Keratinocyte (primary cell): ENCODE data around the gene FANCG. TPM values are rescaled to one million over a fixed set of nuclear protein-coding genes. Genes with fewer than 3 reads are reported as not detected.

Experiments used
- DNase-seq: peaks from one replicate; pipeline ENCODE4 v3.0.0-alpha.2; 2011; ENCODE audit warnings: low read depth, missing footprints, low spot score
- FAIRE-seq: peaks from 2 replicates; lab custom pipeline; 2011; peaks lifted over from hg19 to GRCh38; lab: Jason Lieb, UNC
- H2AFZ ChIP-seq: 2 replicates; pipeline ENCODE4 v1.6.0; 2012; ENCODE audit warnings: low read length, control low read depth, inconsistent platforms; ENCODE audit not compliant: control insufficient read depth
- H3K27ac ChIP-seq: 2 replicates; pipeline ENCODE4 v1.5.1; 2011; ENCODE audit warnings: low read length; ENCODE audit not compliant: control insufficient read depth, insufficient read depth
- H3K27me3 ChIP-seq: 3 replicates; pipeline ENCODE4 v1.6.0; 2011; ENCODE audit warnings: low read length; ENCODE audit not compliant: control insufficient read depth, insufficient read depth; ENCODE audit errors: extremely low read depth
- H3K36me3 ChIP-seq, 2 experiments: 2 replicates in 1 of 2; 3 replicates in 1 of 2; pipeline ENCODE4 v1.5.1; 2011; ENCODE audit warnings: low read length in 2 of 2, mild to moderate bottlenecking in 1 of 2; ENCODE audit not compliant: control insufficient read depth in 2 of 2, insufficient read depth in 2 of 2; ENCODE audit errors: extremely low read depth in 1 of 2
- H3K4me1 ChIP-seq: 3 replicates; pipeline ENCODE4 v1.5.1; 2011; ENCODE audit warnings: low read length; ENCODE audit not compliant: control insufficient read depth, insufficient read depth; ENCODE audit errors: extremely low read depth
- H3K4me2 ChIP-seq: 3 replicates; pipeline ENCODE4 v1.6.0; 2011; ENCODE audit warnings: low read depth, low read length; ENCODE audit not compliant: control insufficient read depth, insufficient read depth; ENCODE audit errors: extremely low read depth
- H3K4me3 ChIP-seq, 3 experiments: fragments of 200-600 bp in 1 of 3; sonication (generic) in 1 of 3; 2 replicates in 2 of 3; 3 replicates in 1 of 3; pipeline ENCODE4 v1.5.1; 2011 to 2016; ENCODE audit warnings: low read length in 3 of 3, mild to moderate bottlenecking in 3 of 3, control low read depth in 2 of 3, inconsistent platforms in 1 of 3, low read depth in 1 of 3, mixed read lengths in 1 of 3, mixed run types in 1 of 3, moderate library complexity in 1 of 3; ENCODE audit not compliant: control insufficient read depth in 2 of 3, insufficient read depth in 2 of 3; ENCODE audit errors: extremely low read depth in 1 of 3
- H3K79me2 ChIP-seq: 2 replicates; pipeline ENCODE4 v1.6.0; 2012; ENCODE audit warnings: low read length; ENCODE audit not compliant: control insufficient read depth, insufficient read depth
- H3K9ac ChIP-seq: 3 replicates; pipeline ENCODE4 v1.6.0; 2011; ENCODE audit warnings: low read length; ENCODE audit not compliant: control insufficient read depth, insufficient read depth; ENCODE audit errors: extremely low read depth
- H3K9me1 ChIP-seq: 3 replicates; pipeline ENCODE4 v1.6.0; 2011; ENCODE audit warnings: low read length; ENCODE audit not compliant: control insufficient read depth, insufficient read depth; ENCODE audit errors: extremely low read depth
- H3K9me3 ChIP-seq: 2 replicates; pipeline ENCODE4 v1.5.1; 2012; ENCODE audit warnings: low read depth, low read length; ENCODE audit not compliant: control insufficient read depth
- H4K20me1 ChIP-seq: 3 replicates; pipeline ENCODE4 v1.6.0; 2011; ENCODE audit warnings: low read length; ENCODE audit not compliant: control insufficient read depth, insufficient read depth; ENCODE audit errors: extremely low read depth
- EZH2 ChIP-seq: IDR thresholded peaks from one replicate; pipeline ENCODE4 v1.6.1; 2012; ENCODE audit warnings: inconsistent platforms, mild to moderate bottlenecking, low read length, moderate library complexity
- dilution Hi-C: fragments of 300-500 bp; cut with MboI; formaldehyde crosslinking; loops from one replicate; pipeline ENCODE4 v1.7.0; 2020; ENCODE audit warnings: low sequenced_read_pairs; ENCODE audit not compliant: extremely low pct_ligation_motif_present
- polyA plus RNA-seq, 5 experiments: library from polyadenylated mRNA; depleted of rRNA in 3 of 5; stranded (reverse) in 3 of 5; stranded (forward) in 1 of 5; unstranded in 1 of 5; fragments of >200 nt; gene quantifications; 1 replicate in 1 of 5; 2 replicates in 3 of 5; 3 replicates in 1 of 5; pipeline versions ENCODE4 v1.2.1 to v1.2.3, GENCODE V29; 2011 to 2012; ENCODE audit warnings: missing spikeins in 2 of 5, low read depth in 1 of 5, low replicate concordance in 1 of 5
- TF ChIP-seq, protein P1 (sequence below), 3 experiments: IDR thresholded peaks in 1 of 3; conservative IDR thresholded peaks in 1 of 3; optimal IDR thresholded peaks in 1 of 3; 2 replicates in 2 of 3; 3 replicates in 1 of 3; pipeline versions ENCODE3 to v1.5.1; 2011; ENCODE audit warnings: low read length in 3 of 3, mild to moderate bottlenecking in 3 of 3, moderate library complexity in 2 of 3, control low read depth in 1 of 3, inconsistent platforms in 1 of 3; ENCODE audit not compliant: insufficient read depth in 2 of 3; ENCODE audit errors: extremely low read depth in 1 of 3

The FANCG gene
- polyA plus RNA-seq, 1 donor (not counting 4 experiments of a cell fraction or from before 2014, with no cell fraction given), result 14.6 TPM

DNA sequence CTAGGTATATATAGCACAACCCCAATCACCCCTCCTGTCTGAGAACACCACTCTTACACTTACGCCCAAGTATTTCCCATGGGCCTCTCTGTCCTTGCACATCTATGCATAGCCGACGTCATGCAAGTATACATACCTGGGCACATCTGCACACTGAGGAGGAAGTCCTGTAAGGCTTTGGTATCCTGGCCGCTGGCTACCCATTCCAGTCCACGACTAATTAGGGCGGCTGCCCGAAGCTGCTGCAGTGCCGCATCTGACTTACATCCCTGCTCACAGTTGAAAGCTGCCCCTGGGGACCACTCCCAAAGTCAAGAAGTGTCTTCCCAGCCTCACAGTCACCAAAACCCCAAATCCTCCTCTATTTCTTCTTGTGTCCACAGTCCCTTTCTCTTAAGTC, 5.0 kb downstream of the FANCG start:
- no peak overlapping the region for H3K9ac ChIP-seq
- no peaks in the 10 kb centered on the region for H3K27me3 ChIP-seq
- peaks cover 4 to 7% of the 10 kb centered on the region in 2 experiments for H3K36me3 ChIP-seq
- TF ChIP-seq, protein P1, sequence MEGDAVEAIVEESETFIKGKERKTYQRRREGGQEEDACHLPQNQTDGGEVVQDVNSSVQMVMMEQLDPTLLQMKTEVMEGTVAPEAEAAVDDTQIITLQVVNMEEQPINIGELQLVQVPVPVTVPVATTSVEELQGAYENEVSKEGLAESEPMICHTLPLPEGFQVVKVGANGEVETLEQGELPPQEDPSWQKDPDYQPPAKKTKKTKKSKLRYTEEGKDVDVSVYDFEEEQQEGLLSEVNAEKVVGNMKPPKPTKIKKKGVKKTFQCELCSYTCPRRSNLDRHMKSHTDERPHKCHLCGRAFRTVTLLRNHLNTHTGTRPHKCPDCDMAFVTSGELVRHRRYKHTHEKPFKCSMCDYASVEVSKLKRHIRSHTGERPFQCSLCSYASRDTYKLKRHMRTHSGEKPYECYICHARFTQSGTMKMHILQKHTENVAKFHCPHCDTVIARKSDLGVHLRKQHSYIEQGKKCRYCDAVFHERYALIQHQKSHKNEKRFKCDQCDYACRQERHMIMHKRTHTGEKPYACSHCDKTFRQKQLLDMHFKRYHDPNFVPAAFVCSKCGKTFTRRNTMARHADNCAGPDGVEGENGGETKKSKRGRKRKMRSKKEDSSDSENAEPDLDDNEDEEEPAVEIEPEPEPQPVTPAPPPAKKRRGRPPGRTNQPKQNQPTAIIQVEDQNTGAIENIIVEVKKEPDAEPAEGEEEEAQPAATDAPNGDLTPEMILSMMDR (optimal IDR thresholded peaks at IDR 0.05 in 1 of 3, IDR thresholded peaks at IDR 0.05 in 1 of 3, conservative IDR thresholded peaks at IDR 0.05 in 1 of 3; ENCODE audit: extremely low read depth in 1 of 3, insufficient read depth in 2 of 3, low read length in 3 of 3), result no peak
- no peak for TF ChIP-seq EZH2
- H3K4me1 ChIP-seq, result peaks cover 31% of the 10 kb centered on the region
- H3K9me3 ChIP-seq, result no peaks in the 10 kb centered on the region
- H3K27ac ChIP-seq, result no peak overlapping the region
- peaks cover 12% of the 10 kb centered on the region for H4K20me1 ChIP-seq
- H3K9me1 ChIP-seq, result peaks cover 3% of the 10 kb centered on the region
- no peak overlapping the region for H3K4me3 ChIP-seq
- FAIRE-seq (no peak), DNase-seq (no peak)
- H3K4me2 ChIP-seq, result no peak overlapping the region
- peaks cover 39% of the 10 kb centered on the region for H3K79me2 ChIP-seq
- dilution Hi-C loops, result no loop called here
- no peak overlapping the region for H2AFZ ChIP-seq

DNA sequence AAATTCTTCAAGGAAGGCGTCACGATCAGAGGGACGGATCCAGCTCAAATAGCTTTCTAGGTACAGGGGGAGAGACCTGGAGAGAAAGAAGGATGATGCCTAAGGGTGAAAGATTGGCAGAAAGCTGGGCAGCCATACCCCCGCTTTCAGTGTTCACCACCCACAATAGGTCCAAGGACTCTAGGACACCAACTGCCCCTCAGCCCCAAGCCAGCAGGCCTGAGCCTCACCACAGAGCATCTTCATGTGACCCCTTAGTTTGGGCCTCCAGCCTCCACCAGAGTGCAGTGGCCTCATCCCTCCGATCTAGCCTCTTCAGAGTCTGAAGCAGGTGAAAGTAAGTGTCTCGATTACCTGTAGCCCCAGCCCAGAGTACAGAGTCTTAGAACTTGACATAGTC, 5.6 kb downstream of the FANCG start:
- H3K79me2 ChIP-seq, result peaks cover 42% of the 10 kb centered on the region
- H3K36me3 ChIP-seq, result peaks cover 4 to 7% of the 10 kb centered on the region in 2 experiments
- no peak overlapping the region for H2AFZ ChIP-seq
- H3K9me3 ChIP-seq, result no peaks in the 10 kb centered on the region
- no peaks in the 10 kb centered on the region for H3K27me3 ChIP-seq
- H3K4me3 ChIP-seq, result no peak overlapping the region
- DNase-seq (no peak), FAIRE-seq (no peak)
- no peak overlapping the region for H3K9ac ChIP-seq
- H4K20me1 ChIP-seq, result peaks cover 17% of the 10 kb centered on the region
- no peak overlapping the region for H3K4me2 ChIP-seq
- no peak for TF ChIP-seq EZH2
- TF ChIP-seq, protein P1 (optimal IDR thresholded peaks at IDR 0.05 in 1 of 3, IDR thresholded peaks at IDR 0.05 in 1 of 3, conservative IDR thresholded peaks at IDR 0.05 in 1 of 3; ENCODE audit: extremely low read depth in 1 of 3, insufficient read depth in 2 of 3, low read length in 3 of 3), result no peak
- no peak overlapping the region for H3K27ac ChIP-seq
- dilution Hi-C loops, result no loop called here
- peaks cover 3% of the 10 kb centered on the region for H3K9me1 ChIP-seq
- peaks cover 34% of the 10 kb centered on the region for H3K4me1 ChIP-seq
